ENCODE data around the gene ASTN1. TPM values are rescaled to one million over a fixed set of nuclear protein-coding genes. Genes with fewer than 3 reads are reported as not detected.

Gene ASTN1
- total RNA-seq, 2 experiments from 2014 or later = not detected

DNA sequence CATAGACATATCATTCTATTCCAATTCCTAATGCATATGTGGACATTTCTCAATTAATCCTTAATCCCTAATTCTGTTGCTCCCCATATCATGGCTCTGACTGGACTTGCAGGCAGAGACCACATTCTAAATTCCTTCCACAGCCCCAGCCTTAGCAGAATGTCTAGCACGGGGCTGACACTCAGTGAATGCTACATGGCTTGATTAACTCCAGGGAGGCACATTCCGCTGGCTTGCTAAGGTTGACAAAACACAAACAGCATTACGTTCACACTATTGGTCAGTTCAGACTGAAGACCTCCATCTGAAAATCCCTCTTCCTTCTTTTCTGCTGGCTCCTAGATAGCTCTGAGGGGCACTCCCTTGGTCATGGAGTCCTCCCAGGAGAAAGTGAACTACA lies 119.4 kb downstream of the ASTN1 start:
- no peaks in the 10 kb centered on the region for H3K9me3 Mint-ChIP-seq
- CTCF ChIA-PET = no interaction called here
- DNase-seq = no peak
- peaks cover 14% of the 10 kb centered on the region for H3K27me3 Mint-ChIP-seq (ENCODE audit: low read depth)
- no peaks in the 10 kb centered on the region for H3K4me1 Mint-ChIP-seq (ENCODE audit: low read depth)
- H3K4me3 Mint-ChIP-seq = no peak overlapping the region
- H3K27ac Mint-ChIP-seq = no peak overlapping the region
- intact Hi-C loops (cut with micrococcal nuclease) = no loop called here
- H3K36me3 Mint-ChIP-seq (ENCODE audit: low read depth) = peaks cover 1% of the 10 kb centered on the region

DNA sequence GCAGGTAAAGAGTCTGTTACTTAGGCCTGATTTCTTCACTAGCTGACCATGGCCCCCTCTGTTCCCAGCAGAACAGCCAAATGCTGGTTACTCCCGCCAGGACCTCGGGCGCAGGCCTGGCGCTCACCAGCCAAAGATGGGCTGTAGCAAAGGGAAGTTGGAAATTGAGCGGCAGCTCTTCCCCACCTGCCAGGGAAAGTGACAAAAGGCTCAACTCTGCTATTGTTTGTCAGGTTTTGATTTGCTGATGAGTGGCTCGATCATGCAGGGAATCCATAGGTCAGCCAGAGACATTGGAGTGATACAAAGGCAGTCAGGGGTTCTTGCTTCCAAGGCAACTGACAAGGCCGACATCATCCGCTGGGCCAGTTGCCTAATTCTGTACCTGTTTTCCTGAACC lies 120.1 kb downstream of the ASTN1 start:
- CTCF ChIA-PET = no interaction called here
- H3K27me3 Mint-ChIP-seq (ENCODE audit: low read depth) = peaks cover 11% of the 10 kb centered on the region
- H3K27ac Mint-ChIP-seq = no peak overlapping the region
- no peak overlapping the region for H3K4me3 Mint-ChIP-seq
- H3K4me1 Mint-ChIP-seq (ENCODE audit: low read depth) = no peaks in the 10 kb centered on the region
- peaks cover 1% of the 10 kb centered on the region for H3K36me3 Mint-ChIP-seq (ENCODE audit: low read depth)
- no peak for DNase-seq
- intact Hi-C loops (cut with micrococcal nuclease) = no loop called here
- H3K9me3 Mint-ChIP-seq = no peaks in the 10 kb centered on the region

DNA sequence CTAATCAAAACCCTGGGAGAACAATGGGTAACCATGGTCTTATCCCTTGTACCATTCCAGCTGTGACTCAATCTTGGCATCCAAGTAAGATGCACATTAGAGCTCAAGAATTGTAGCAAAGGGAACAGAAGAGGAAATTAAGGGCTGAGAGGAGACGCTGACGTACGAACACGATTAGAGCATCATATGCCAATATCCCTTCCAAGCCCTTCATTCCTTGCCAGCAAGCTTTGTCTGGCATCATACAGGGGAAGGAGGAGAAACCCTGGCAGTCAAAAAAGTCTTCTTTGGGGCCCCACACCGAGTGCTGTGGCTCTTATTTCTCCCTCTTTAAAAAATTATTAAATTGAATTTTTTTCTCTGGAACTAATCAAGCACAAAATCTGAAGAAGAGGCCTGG lies 120.9 kb downstream of the ASTN1 start:
- no peaks in the 10 kb centered on the region for H3K4me1 Mint-ChIP-seq (ENCODE audit: low read depth)
- CTCF ChIA-PET = no interaction called here
- H3K9me3 Mint-ChIP-seq = no peaks in the 10 kb centered on the region
- no peak overlapping the region for H3K4me3 Mint-ChIP-seq
- intact Hi-C loops (cut with micrococcal nuclease) = no loop called here
- H3K27me3 Mint-ChIP-seq (ENCODE audit: low read depth) = peaks cover 11% of the 10 kb centered on the region
- H3K27ac Mint-ChIP-seq = no peak overlapping the region
- H3K36me3 Mint-ChIP-seq (ENCODE audit: low read depth) = peaks cover 1% of the 10 kb centered on the region
- no peak for DNase-seq

DNA sequence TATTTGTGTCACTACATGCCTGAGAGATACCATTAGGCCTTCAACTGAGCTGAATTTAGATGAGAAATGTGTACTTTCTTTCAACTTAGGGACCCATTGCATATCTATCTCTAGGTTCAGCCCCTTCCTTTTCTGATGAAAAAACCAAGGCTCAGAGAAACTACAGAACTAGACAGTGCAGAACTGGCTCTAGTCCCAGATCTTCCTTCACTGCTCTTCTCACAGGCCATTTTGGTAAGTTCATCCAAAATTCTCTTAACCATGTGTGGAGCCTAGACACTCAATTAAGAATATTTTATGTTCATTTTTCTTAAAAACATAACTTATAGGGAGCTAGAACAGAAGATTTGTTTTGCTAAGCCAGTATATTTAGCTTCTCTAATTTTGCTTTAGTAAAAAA lies 128.9 kb downstream of the ASTN1 start:
- intact Hi-C loops (cut with micrococcal nuclease) = no loop called here
- Mint-ChIP-seq H3K27ac (no peak overlapping the region), H3K4me3 (no peak overlapping the region)

DNA sequence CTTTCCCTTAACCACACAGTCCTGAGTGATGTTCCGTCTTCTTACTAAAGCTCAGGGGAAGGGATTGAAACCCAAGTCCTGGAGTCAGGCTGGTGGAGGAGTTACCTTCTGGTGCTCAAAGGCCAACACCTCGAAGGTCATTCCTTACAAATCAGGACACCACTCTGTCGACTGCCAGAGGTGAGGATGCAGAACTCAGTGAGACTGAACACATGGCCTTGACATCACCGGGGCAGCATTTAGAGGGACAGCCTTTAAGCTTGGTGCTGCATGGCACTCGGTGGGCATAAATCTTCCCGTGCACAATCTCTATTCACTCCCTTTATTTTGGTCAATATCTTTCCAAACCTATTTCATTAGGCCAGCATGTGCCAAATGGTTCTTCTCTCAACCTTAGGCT lies 130.9 kb downstream of the ASTN1 start:
- Mint-ChIP-seq H3K36me3 (ENCODE audit: low read depth) (no peaks in the 10 kb centered on the region), H3K4me1 (ENCODE audit: low read depth) (no peaks in the 10 kb centered on the region), H3K4me3 (no peak overlapping the region), H3K27me3 (ENCODE audit: low read depth) (peaks cover 3% of the 10 kb centered on the region), H3K27ac (no peak overlapping the region), H3K9me3 (no peaks in the 10 kb centered on the region)
- no peak for DNase-seq
- CTCF ChIA-PET = interaction anchor here (1.0 kb wide), 1 partner anchor 13 kb away, joined by 3 read pairs; no protein-coding TSS in a partner anchor
- intact Hi-C loops (cut with micrococcal nuclease) = no loop called here

More for the DNA sequence above, 128.9 kb downstream of the ASTN1 start:
- Mint-ChIP-seq H3K4me1 (ENCODE audit: low read depth) (no peaks in the 10 kb centered on the region), H3K27me3 (ENCODE audit: low read depth) (peaks cover 3% of the 10 kb centered on the region), H3K9me3 (no peaks in the 10 kb centered on the region), H3K36me3 (ENCODE audit: low read depth) (no peaks in the 10 kb centered on the region)
- no peak for DNase-seq
- CTCF ChIA-PET = no interaction called here

DNA sequence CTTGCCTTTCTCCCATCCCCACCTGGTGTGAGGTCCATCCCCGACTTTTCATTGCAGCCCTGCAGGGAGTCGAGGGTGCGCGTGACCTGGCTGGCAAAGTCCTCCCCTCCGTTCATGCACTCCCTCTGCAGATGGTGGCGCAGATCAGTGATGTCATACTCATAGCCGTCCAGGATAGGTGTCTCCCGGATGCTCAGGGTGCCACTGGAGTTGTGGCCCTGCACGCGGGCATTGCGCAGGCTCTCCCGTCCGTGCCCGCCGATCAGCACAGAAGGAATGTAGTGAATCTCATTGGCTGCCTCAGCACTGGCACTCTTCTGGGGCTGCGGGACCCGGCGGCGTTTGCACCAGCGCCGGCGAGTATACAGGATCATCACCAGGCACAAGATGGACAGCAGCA lies 132.1 kb downstream of the ASTN1 start:
- intact Hi-C loops (cut with micrococcal nuclease) = no loop called here
- Mint-ChIP-seq H3K27me3 (ENCODE audit: low read depth) (peaks cover 3% of the 10 kb centered on the region), H3K9me3 (no peaks in the 10 kb centered on the region), H3K27ac (no peak overlapping the region), H3K4me3 (no peak overlapping the region), H3K4me1 (ENCODE audit: low read depth) (no peaks in the 10 kb centered on the region), H3K36me3 (ENCODE audit: low read depth) (no peaks in the 10 kb centered on the region)
- CTCF ChIA-PET = no interaction called here
- no peak for DNase-seq

DNA sequence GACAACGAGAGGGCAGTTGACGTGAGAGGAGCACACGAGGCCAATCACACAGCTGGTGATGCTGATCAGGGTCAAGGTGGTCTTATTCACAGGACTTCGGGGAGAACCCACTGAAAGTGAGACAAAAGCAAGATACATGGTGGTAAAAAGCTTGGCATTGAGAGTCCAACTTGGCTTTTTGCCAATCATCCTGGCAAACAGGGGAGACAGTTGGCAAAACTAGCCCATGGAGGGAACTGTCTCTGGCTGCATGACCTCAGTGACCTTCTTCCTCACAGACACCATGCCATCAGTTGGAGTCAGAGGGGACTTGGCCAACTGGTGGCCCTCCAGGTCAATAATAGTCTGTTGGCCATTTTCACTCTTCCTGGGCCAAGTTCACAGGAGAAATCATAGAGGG lies 139.9 kb downstream of the ASTN1 start:
- DNase-seq = no peak
- Mint-ChIP-seq H3K4me3 (no peak overlapping the region), H3K4me1 (ENCODE audit: low read depth) (no peaks in the 10 kb centered on the region), H3K9me3 (peaks cover 1% of the 10 kb centered on the region), H3K27me3 (ENCODE audit: low read depth) (no peaks in the 10 kb centered on the region), H3K27ac (no peak overlapping the region), H3K36me3 (ENCODE audit: low read depth) (no peaks in the 10 kb centered on the region)
- CTCF ChIA-PET = no interaction called here
- intact Hi-C loops (cut with micrococcal nuclease) = no loop called here

DNA sequence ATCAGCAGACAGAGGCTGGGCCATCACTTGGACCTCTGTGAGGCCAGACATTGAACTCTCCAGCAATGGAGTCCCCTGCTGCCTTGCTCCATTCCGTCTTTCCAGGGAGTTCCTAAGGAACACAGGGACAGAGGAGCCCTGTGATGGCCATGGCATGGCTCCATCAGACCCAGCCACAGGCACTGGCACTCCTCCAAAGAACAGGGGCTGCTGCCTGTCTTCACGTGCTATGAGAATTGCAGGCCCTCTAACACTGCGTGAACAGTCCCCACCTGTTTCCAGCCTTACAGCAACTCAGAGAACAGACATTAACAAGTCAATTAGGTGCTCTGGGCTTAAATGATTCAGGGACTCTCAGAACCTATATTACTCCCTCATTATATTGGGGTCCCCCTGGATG lies 140.8 kb downstream of the ASTN1 start:
- H3K27me3 Mint-ChIP-seq (ENCODE audit: low read depth) = no peaks in the 10 kb centered on the region

DNA sequence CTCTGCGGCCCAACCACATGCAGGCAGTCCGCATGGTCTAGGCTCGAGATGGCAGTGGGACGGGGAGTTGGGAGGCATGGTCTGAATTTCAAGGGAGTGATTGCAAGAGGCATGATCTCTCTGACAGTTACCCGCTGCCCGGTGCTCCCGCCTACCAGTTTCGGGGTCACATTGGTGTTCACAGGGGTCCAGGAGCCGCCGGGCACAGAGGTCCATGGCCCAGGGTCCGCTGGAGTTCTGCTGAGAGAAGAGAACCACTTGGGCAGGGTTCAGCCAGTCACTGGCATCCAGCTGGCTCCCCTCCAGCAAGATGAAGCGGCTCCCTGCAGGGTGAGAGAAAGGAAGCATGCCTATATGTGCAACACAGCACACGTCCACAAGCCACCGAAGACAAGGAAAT lies 141.3 kb downstream of the ASTN1 start:
- intact Hi-C loops (cut with micrococcal nuclease) = no loop called here
- DNase-seq = no peak
- no peaks in the 10 kb centered on the region for H3K4me1 Mint-ChIP-seq (ENCODE audit: low read depth)
- no peak overlapping the region for H3K4me3 Mint-ChIP-seq
- H3K9me3 Mint-ChIP-seq = peaks cover 1% of the 10 kb centered on the region
- H3K36me3 Mint-ChIP-seq (ENCODE audit: low read depth) = no peaks in the 10 kb centered on the region
- CTCF ChIA-PET = no interaction called here
- no peaks in the 10 kb centered on the region for H3K27me3 Mint-ChIP-seq (ENCODE audit: low read depth)
- H3K27ac Mint-ChIP-seq = no peak overlapping the region

More for the DNA sequence above, 140.8 kb downstream of the ASTN1 start:
- intact Hi-C loops (cut with micrococcal nuclease) = no loop called here
- Mint-ChIP-seq H3K4me3 (no peak overlapping the region), H3K27ac (no peak overlapping the region), H3K4me1 (ENCODE audit: low read depth) (no peaks in the 10 kb centered on the region), H3K9me3 (peaks cover 1% of the 10 kb centered on the region), H3K36me3 (ENCODE audit: low read depth) (no peaks in the 10 kb centered on the region)
- CTCF ChIA-PET = no interaction called here
- no peak for DNase-seq

DNA sequence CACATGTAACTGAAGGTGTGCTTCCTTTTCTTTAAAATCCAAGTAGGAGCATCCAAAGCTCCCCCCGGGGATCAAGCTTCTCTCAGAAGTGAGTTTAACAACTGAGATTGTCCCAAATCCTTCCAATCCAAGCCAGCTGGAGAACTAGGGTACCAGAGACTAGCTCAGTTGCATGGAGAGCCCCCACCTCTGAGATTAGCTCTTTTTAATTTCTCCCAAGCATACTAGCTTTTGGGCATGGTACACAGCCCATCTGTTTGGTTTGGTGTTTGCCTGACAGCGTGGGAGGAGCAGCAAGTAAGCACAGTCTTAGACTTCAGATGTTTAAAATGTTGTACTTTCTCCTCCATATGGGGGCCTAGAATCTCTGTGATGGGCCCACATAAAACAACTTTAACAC lies 142.8 kb downstream of the ASTN1 start:
- no peaks in the 10 kb centered on the region for H3K4me1 Mint-ChIP-seq (ENCODE audit: low read depth)
- no peaks in the 10 kb centered on the region for H3K36me3 Mint-ChIP-seq (ENCODE audit: low read depth)
- H3K27me3 Mint-ChIP-seq (ENCODE audit: low read depth) = no peaks in the 10 kb centered on the region
- H3K9me3 Mint-ChIP-seq = peaks cover 1% of the 10 kb centered on the region
- CTCF ChIA-PET = no interaction called here
- DNase-seq = no peak
- H3K27ac Mint-ChIP-seq = no peak overlapping the region
- no peak overlapping the region for H3K4me3 Mint-ChIP-seq
- intact Hi-C loops (cut with micrococcal nuclease) = no loop called here

DNA sequence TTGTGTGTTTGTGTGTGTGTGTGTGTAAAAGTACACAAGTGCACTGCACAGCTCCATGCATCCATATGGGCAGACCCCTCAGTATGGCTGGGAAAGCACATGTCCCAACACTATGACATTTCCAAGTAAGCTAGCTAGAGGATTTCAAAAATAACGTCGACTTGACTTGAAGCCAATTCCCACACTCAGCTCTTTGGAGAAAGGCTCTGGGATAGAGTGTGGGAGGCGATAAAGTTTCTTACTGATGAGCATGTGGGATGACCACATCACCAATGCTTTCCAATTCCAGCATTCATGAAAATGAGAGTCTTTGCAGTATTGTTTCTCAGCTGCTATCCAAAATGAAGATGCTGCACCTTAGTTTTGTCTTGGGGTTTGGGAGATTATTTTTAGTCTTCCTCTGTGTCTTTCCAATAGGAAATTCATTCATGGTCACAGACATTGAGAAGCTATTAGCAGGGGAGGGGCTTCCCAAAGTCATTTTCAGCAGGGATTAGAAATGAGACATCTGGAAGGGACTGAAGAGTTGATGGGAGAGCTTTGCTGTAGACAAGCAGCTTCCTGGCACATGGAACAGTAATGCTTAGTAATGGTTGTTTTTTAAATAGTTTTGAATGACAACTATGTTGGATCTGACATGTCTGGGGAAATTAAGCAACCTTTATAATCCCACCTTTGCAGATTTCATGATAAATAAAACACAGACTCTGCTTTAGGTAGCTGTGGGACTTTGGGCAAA lies 143.5 kb downstream of the ASTN1 start:
- no peak overlapping the region for H3K4me3 Mint-ChIP-seq
- CTCF ChIA-PET = interaction anchor here (1.0 kb wide), 1 partner anchor 13 kb away, joined by 3 read pairs; no protein-coding TSS in a partner anchor
- H3K36me3 Mint-ChIP-seq (ENCODE audit: low read depth) = no peaks in the 10 kb centered on the region
- peaks cover 1% of the 10 kb centered on the region for H3K9me3 Mint-ChIP-seq
- intact Hi-C loops (cut with micrococcal nuclease) = no loop called here
- no peak for DNase-seq
- no peaks in the 10 kb centered on the region for H3K27me3 Mint-ChIP-seq (ENCODE audit: low read depth)
- H3K27ac Mint-ChIP-seq = no peak overlapping the region
- no peaks in the 10 kb centered on the region for H3K4me1 Mint-ChIP-seq (ENCODE audit: low read depth)

DNA sequence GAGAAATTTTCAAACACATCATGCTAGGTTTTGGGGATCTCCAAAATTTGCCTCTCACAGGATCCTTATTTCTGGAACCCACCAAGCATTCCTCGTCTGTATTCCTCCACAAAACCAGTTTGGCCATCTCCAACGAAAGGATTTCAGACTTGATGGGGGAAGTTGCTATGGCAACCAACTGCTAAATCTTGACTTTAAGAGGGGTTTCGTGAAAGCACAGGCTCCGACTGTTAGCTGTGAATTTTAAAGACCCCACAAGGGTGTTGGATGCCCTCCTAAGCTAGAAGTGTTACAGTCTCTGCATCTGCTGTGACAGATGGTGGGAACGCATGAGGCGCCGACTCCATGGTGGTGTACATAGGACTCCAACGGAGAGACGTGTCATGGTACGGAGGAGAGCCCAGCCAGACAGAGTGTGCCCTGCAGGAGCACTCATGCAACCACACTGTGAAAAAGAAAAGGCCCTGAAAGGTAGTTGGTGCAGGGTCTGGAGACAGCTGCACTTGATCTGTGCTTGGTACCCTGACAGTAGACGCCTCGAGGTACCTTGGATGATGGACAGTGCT lies 147.1 kb downstream of the ASTN1 start:
- Mint-ChIP-seq H3K4me3 (no peak overlapping the region), H3K4me1 (ENCODE audit: low read depth) (no peaks in the 10 kb centered on the region)

DNA sequence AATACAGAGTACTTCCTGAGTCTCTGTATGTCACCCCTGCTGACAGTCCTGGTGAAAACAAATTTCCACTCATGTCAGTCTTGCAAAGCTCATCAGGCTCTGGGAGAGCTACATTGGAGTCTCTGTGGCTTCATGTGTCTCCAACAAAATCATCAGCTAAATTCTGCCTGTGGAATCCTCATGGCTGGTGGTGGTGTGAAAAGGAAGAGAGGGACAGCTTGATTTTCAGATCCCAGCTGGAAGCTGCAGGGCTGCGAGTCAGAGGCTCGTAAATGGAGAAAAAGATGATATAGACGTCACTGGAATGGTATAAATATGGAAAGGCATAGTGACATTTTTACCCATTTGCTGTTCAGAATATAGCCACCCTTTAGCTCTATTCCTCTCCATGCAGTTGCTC lies 150.2 kb downstream of the ASTN1 start:
- DNase-seq = no peak
- H3K36me3 Mint-ChIP-seq (ENCODE audit: low read depth) = no peaks in the 10 kb centered on the region
- intact Hi-C loops (cut with micrococcal nuclease) = no loop called here
- H3K9me3 Mint-ChIP-seq = no peaks in the 10 kb centered on the region
- H3K27ac Mint-ChIP-seq = no peak overlapping the region
- H3K4me1 Mint-ChIP-seq (ENCODE audit: low read depth) = no peaks in the 10 kb centered on the region
- no peaks in the 10 kb centered on the region for H3K27me3 Mint-ChIP-seq (ENCODE audit: low read depth)
- no peak overlapping the region for H3K4me3 Mint-ChIP-seq
- CTCF ChIA-PET = interaction anchor here (0.6 kb wide), 1 partner anchor 153 kb away, joined by 3 read pairs; no protein-coding TSS in a partner anchor

More for the DNA sequence above, 147.1 kb downstream of the ASTN1 start:
- H3K27ac Mint-ChIP-seq = no peak overlapping the region
- intact Hi-C loops (cut with micrococcal nuclease) = no loop called here
- no peaks in the 10 kb centered on the region for H3K9me3 Mint-ChIP-seq
- CTCF ChIA-PET = no interaction called here
- no peaks in the 10 kb centered on the region for H3K27me3 Mint-ChIP-seq (ENCODE audit: low read depth)
- DNase-seq = no peak
- H3K36me3 Mint-ChIP-seq (ENCODE audit: low read depth) = no peaks in the 10 kb centered on the region
